Measurements from ENCODE around the gene PTPRT. TPM values are rescaled to one million over a fixed set of nuclear protein-coding genes. Genes with fewer than 3 reads are reported as not detected.

PTPRT gene
- total and polyA plus RNA-seq, 2 experiments from 2014 or later = not detected

- TF ChIP-seq, protein P1, sequence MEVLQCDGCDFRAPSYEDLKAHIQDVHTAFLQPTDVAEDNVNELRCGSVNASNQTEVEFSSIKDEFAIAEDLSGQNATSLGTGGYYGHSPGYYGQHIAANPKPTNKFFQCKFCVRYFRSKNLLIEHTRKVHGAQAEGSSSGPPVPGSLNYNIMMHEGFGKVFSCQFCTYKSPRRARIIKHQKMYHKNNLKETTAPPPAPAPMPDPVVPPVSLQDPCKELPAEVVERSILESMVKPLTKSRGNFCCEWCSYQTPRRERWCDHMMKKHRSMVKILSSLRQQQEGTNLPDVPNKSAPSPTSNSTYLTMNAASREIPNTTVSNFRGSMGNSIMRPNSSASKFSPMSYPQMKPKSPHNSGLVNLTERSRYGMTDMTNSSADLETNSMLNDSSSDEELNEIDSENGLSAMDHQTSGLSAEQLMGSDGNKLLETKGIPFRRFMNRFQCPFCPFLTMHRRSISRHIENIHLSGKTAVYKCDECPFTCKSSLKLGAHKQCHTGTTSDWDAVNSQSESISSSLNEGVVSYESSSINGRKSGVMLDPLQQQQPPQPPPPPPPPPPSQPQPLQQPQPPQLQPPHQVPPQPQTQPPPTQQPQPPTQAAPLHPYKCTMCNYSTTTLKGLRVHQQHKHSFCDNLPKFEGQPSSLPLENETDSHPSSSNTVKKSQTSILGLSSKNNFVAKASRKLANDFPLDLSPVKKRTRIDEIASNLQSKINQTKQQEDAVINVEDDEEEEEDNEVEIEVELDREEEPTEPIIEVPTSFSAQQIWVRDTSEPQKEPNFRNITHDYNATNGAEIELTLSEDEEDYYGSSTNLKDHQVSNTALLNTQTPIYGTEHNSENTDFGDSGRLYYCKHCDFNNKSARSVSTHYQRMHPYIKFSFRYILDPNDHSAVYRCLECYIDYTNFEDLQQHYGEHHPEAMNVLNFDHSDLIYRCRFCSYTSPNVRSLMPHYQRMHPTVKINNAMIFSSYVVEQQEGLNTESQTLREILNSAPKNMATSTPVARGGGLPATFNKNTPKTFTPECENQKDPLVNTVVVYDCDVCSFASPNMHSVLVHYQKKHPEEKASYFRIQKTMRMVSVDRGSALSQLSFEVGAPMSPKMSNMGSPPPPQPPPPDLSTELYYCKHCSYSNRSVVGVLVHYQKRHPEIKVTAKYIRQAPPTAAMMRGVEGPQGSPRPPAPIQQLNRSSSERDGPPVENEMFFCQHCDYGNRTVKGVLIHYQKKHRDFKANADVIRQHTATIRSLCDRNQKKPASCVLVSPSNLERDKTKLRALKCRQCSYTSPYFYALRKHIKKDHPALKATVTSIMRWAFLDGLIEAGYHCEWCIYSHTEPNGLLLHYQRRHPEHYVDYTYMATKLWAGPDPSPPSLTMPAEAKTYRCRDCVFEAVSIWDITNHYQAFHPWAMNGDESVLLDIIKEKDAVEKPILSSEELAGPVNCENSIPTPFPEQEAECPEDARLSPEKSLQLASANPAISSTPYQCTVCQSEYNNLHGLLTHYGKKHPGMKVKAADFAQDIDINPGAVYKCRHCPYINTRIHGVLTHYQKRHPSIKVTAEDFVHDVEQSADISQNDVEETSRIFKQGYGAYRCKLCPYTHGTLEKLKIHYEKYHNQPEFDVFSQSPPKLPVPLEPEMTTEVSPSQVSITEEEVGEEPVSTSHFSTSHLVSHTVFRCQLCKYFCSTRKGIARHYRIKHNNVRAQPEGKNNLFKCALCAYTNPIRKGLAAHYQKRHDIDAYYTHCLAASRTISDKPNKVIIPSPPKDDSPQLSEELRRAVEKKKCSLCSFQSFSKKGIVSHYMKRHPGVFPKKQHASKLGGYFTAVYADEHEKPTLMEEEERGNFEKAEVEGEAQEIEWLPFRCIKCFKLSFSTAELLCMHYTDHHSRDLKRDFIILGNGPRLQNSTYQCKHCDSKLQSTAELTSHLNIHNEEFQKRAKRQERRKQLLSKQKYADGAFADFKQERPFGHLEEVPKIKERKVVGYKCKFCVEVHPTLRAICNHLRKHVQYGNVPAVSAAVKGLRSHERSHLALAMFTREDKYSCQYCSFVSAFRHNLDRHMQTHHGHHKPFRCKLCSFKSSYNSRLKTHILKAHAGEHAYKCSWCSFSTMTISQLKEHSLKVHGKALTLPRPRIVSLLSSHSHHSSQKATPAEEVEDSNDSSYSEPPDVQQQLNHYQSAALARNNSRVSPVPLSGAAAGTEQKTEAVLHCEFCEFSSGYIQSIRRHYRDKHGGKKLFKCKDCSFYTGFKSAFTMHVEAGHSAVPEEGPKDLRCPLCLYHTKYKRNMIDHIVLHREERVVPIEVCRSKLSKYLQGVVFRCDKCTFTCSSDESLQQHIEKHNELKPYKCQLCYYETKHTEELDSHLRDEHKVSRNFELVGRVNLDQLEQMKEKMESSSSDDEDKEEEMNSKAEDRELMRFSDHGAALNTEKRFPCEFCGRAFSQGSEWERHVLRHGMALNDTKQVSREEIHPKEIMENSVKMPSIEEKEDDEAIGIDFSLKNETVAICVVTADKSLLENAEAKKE (CRISPR knock-in tag; IDR thresholded peaks at IDR 0.05) = no peak
Measured at GRCh38 chr20:42938441-42939205, 251.1 kb downstream of the PTPRT start (continued).

- H3K79me2 ChIP-seq (replicated peaks; ENCODE audit: insufficient read depth) = no peaks in the 10 kb centered on the region
- peaks cover 6% of the 10 kb centered on the region for H3K27me3 Mint-ChIP-seq (ENCODE audit: insufficient read depth, low read depth, poor library complexity)
- H3K4me2 ChIP-seq = no peak overlapping the region
- H3K27ac ChIP-seq (ENCODE audit: low read depth) = no peak overlapping the region
- no peaks in the 10 kb centered on the region for H3K27me3 ChIP-seq (ENCODE audit: insufficient read depth)
- peaks cover 6% of the 10 kb centered on the region; the same call in 2 of the 3 replicates for H3K4me1 Mint-ChIP-seq
- H3F3A ChIP-seq (replicated peaks; ENCODE audit: low read depth) = no peaks in the 10 kb centered on the region
- H3K4me1 ChIP-seq (ENCODE audit: insufficient read depth) = no peaks in the 10 kb centered on the region
- H3K9me3 Mint-ChIP-seq = peaks cover 95% of the 10 kb centered on the region
- peaks cover 33% of the 10 kb centered on the region for H3K36me3 Mint-ChIP-seq (ENCODE audit: low read depth)
- TF ChIP-seq POLR2AphosphoS5 (IDR thresholded peaks at IDR 0.05; ENCODE audit: low read depth) (no peak), REST (IDR thresholded peaks at IDR 0.05; ENCODE audit: unreplicated experiment) (no peak), EZH2 (IDR thresholded peaks at IDR 0.05; ENCODE audit: low read depth, unreplicated experiment) (no peak), NANOG (IDR thresholded peaks at IDR 0.05; ENCODE audit: borderline replicate concordance) (no peak), EZH2phosphoT487 (IDR thresholded peaks at IDR 0.05; ENCODE audit: unreplicated experiment) (no peak), STAT1 (IDR thresholded peaks at IDR 0.05; ENCODE audit: unreplicated experiment) (no peak)
- TF ChIP-seq, protein P2, sequence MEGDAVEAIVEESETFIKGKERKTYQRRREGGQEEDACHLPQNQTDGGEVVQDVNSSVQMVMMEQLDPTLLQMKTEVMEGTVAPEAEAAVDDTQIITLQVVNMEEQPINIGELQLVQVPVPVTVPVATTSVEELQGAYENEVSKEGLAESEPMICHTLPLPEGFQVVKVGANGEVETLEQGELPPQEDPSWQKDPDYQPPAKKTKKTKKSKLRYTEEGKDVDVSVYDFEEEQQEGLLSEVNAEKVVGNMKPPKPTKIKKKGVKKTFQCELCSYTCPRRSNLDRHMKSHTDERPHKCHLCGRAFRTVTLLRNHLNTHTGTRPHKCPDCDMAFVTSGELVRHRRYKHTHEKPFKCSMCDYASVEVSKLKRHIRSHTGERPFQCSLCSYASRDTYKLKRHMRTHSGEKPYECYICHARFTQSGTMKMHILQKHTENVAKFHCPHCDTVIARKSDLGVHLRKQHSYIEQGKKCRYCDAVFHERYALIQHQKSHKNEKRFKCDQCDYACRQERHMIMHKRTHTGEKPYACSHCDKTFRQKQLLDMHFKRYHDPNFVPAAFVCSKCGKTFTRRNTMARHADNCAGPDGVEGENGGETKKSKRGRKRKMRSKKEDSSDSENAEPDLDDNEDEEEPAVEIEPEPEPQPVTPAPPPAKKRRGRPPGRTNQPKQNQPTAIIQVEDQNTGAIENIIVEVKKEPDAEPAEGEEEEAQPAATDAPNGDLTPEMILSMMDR (conservative IDR thresholded peaks at IDR 0.05; ENCODE audit: low read depth in 2 of 2) = no peak
- TF ChIP-seq, protein P3, sequence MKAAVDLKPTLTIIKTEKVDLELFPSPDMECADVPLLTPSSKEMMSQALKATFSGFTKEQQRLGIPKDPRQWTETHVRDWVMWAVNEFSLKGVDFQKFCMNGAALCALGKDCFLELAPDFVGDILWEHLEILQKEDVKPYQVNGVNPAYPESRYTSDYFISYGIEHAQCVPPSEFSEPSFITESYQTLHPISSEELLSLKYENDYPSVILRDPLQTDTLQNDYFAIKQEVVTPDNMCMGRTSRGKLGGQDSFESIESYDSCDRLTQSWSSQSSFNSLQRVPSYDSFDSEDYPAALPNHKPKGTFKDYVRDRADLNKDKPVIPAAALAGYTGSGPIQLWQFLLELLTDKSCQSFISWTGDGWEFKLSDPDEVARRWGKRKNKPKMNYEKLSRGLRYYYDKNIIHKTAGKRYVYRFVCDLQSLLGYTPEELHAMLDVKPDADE (IDR thresholded peaks at IDR 0.05) = no peak
- H3K36me3 ChIP-seq (ENCODE audit: insufficient read depth) = no peaks in the 10 kb centered on the region
- DNase-seq (ENCODE audit: low spot score) = no peak
- H3K4me3 ChIP-seq = no peak overlapping the region
- no peak overlapping the region for H3K4me3 Mint-ChIP-seq
- no peaks in the 10 kb centered on the region for H4K20me1 ChIP-seq (replicated peaks; ENCODE audit: insufficient read depth)
- ATAC-seq = no peak
- no peak overlapping the region for H3K27ac Mint-ChIP-seq
- no peak overlapping the region for H2AFZ ChIP-seq
- H3K9me2 ChIP-seq (ENCODE audit: insufficient read depth) = no peaks in the 10 kb centered on the region
Measured at GRCh38 chr20:42936482-42936881, 253.2 kb downstream of the PTPRT start.
